Left renal pelvis (tissue), 4 donors: ENCODE results near the gene EHD1. TPM values are rescaled to one million over a fixed set of nuclear protein-coding genes. Genes with fewer than 3 reads are reported as not detected.

Source experiments
- DNase-seq, 4 donors: peaks; one replicate each; pipeline ENCODE4 v3.0.0-alpha.2; 2013; ENCODE audit warnings: low read depth in 4 of 4, low spot score in 3 of 4
- polyA plus RNA-seq, 4 donors: library from polyadenylated mRNA; unstranded; fragments of 120-200 nt; gene quantifications; one replicate each; pipeline ENCODE4 v1.2.1, GENCODE V29; 2013; ENCODE audit not compliant: insufficient read length in 4 of 4

Gene EHD1
- polyA plus RNA-seq, 4 donors, result 48.7 to 68.8 (median 58.5) TPM

GRCh38 chr11:64910451-64911093 is 32.2 kb upstream of the EHD1 start:
- no peak for DNase-seq

DNA sequence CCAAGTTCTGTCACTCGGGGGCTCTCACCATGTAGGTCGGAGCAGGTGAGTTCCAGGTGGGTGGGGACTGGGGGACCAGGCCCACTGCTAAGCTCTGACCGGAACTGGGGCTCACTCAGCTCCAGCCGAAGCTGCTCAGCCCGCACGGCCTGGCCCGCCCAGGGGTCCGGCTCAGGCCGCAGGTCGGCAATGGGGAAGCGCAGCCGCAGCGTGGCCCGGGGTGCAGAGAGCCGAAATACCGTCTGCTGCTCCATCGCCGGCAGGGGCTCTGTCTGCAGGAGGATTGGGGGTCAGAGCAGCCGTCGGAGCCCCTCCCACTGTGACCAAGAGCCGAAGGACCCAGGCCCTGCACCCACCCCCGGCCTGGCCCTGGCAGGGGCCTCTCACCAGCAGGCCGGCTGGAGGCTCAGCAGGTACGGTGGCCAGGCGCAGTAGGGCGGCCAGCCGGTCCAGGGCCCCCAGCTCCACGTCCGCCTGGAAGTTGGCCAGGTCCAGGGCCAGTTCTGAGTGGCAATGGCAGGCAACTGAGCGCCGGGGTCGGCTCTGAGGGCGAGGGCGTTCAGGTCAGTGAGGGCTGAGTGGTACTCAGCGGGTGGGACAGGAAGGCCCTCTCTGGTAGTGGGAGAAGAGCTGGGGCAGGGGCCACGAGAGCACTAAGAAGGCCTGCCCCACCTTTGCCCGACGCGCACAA is 31.4 kb upstream of the EHD1 start:
- no peak for DNase-seq

DNA sequence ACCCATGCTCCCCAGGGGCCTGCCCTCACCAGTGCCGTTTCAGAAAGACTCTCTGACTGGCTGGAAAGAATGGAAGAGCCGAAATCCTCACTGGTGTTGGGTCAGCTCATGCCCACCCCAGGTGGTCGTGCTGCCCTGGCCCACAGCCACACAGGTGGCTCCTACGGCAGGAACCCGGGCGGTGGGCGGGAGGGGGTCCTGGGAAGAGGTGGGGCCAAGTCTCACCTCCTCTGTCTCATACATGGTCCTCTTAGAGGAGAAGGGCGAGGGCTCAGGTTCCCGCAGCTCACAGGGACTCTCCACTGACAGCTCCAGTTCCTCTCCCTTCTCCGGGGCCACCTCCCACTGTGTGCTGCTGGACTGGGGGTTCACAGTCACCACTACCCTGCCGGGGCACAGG is 30.3 kb upstream of the EHD1 start:
- DNase-seq, result no peak

- no peak for DNase-seq
Observed at GRCh38 chr11:64906314-64906635, 27.9 kb upstream of the EHD1 start.

- DNase-seq, result no peak
Observed at GRCh38 chr11:64905516-64906313, 27.3 kb upstream of the EHD1 start.

DNA sequence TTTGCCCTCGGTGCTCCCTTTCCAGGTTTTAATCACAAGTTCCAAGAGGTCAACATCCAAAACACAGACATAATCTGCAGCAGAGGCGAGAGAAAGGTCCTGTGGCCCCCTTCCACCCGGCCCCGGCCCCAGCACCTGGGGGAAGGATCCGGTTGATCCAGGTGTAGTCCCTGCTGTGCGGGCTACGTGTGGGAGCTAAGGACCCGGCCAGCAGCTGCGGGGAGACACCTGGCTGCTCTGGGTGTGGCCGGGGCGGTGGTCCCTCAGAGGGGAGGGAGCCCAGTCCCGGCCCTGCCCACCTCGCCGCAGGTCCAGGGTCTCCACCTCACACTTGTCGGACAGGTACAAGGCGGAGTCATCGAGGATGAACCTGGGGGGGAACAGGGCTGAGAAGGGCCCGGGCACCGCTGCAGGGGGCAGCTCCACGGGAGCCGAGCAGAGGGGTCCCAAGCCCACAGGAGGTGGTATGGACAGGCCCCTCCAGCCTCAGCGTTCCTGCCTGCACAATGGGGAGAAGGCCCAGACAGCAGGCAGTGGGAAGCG is 24.9 kb upstream of the EHD1 start:
- DNase-seq, result no peak

GRCh38 chr11:64902102-64902900 is 23.9 kb upstream of the EHD1 start:
- DNase-seq, result no peak

- no peak for DNase-seq
Observed at GRCh38 chr11:64900774-64901173, 22.4 kb upstream of the EHD1 start.

DNA sequence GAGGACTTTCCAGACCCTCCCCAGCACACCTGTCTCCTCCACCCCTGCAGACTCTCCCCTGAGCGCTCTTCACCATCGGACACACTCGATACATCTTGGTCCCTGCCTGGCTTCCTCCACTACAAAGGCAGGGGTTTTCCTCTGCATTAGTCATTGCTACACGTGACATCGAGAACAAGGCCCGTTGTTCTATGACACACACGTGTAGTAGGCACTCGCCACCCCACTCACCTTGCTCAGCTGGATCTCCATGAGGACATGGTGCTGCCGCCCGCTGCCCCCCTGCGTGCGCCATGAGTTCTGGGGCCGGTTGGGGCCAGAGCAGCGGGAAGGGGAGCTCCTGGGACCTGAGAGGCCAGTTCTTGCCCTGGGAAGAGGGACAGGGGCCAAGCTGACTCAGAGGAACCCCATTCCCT is 21.9 kb upstream of the EHD1 start:
- DNase-seq, result no peak

GRCh38 chr11:64898541-64898940 is 20.1 kb upstream of the EHD1 start:
- no peak for DNase-seq

DNA sequence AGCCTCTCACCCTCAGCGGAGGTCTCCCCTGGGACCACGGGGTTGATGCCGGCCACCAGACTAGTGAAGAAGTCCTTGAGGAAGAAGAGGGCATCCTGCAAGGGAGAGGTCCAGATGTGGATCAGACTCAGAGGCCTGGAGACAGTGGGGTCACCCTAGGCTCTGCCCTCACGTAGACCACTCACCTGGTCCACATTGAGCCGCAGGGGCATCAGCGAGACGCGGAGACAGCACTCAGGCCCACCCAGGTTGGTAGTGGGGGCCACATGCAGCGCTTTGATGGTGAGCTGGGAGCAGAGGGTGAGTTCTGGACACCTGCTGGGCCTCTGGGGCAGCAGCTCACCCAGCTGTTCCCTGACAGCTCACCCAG is 19.6 kb upstream of the EHD1 start:
- no peak for DNase-seq

GRCh38 chr11:64897381-64898075 is 19.1 kb upstream of the EHD1 start:
- DNase-seq, result no peak

DNA sequence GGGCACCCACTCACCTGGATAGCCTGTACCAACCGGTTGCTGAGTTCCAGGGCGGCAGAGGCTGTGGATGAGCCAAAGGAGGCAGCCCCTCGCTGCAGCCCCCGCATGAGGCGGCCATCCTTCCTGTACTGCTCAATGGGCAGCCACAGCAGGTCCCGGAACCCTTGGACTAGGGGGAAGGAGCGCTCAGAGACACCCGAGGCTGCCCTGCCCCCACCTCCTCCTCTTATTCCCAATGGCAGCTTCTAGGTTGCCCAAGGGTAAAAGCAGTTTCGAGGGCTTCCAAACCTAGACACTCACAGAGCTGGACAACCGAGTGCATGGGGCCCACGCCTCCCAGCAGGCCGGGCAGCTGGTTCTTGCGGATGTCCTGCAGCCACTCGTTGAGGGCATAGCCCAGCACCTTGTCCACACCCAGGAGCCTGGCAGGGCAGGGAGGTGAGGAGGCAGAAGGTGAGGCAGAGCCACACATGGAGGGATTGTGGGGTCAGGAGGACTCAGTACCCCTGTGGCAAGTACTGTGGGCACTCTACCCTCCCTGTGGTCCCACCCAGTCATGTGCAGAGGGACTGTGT is 18.1 kb upstream of the EHD1 start:
- DNase-seq, result no peak

DNA sequence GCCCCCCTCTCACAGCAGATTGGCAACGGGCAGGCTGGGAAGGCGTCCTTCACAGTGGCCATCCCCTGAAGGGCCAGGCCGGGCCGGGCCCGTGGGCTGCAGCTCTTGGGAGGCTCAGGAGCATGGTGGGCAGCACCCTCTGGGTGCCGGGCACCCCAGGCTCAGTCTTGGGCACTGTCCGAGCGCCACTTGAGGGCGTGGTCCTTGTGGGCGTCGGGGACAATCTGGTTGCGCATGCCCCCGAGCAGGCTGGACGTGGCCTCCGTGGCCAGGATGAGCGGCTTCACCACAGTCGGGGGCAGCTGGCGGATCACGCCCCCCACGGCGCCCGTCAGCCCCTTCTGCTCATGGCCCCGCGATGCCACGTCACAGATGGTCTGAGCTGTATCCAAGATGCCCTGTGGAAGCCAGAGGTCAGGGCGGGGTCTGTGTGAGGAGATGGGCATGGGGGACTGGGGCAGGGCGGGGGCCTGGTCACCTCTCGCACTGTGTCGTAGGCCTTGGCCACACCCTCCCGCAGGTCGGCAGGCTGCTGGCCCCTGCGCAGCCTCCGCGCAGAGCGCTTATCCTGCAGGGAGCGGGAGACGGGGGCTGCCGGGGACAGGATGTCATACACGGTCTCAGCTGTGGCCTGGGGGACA is 16.5 kb upstream of the EHD1 start:
- DNase-seq, result no peak

DNA sequence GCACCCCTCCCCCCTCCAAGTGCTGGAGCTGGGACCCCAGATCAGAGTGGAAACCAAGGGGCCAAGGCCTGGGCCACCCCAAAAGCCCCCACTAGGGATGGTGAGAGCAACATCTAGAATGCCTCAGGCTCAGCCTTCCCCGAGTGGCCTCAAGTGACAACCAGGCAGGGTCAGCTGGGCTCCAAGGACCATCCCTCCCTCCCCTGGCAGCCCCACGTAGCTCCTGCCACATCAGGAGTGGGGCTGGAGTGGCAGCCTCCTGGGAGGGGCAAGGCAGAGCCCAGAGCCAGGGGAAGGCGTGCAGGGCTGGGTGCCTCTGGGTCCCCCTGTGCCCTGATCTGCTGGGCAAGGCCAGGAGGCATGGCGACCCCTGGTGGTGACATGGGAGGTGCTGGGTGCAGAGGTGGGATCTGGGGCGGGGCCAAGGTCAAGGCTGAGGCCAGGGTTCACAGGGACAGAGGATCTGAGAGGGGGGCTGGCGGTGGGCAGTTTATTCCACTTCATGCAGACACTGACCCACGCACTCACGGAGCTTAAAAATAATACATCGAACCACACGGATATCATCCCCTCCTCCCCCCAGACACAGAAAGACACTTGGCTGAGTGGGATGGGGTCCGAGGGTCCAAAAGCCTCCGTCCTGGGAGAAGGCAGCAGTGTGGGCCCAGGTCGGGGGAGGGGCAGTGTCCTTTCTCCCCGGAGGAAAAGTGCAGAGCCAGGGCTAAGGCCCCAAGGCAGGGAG is 15.8 kb upstream of the EHD1 start:
- no peak for DNase-seq

DNA sequence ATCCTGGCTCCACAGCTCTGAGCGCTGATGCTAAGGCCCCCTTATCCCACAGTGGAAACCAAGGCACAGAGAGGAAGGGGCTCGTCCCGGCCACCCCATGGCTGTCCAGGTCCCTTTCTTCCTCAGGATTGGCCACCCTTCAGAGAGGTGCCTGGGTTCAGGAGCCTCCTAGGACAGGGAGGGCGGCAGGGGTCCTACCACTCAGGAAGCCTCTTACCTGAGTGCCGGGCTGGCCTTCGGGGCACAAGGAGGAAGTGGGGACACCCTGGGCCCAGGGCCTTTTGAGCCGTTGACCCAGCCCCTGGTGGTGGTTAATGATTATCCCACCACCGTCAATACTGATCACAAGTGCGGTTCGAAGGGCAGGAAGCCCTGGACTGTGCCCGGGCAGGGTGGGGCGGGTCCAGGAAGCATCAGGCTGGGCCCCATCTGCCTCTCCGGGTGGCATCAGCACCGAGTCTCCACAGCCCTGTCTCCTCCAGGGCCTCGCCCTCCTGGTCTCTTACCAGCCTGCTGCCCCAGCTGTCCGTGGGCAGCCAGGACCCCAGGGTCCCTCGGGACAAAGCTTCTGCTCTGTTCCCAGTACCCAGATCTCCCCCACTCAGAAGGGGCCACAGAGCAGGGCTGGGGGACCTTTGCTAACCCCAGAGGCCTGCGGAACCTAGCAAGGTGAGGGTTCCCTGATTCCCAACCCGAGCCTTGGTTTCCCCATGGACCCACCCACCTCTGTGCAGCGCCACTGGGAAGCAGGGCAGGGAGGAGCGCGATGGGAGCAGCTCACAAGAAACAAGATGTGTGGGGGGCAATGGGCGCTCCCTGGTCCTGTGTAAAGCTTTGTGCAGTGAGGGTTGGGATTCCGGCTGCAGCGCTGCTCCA is 15.0 kb upstream of the EHD1 start:
- DNase-seq, result no peak

- no peak for DNase-seq
Observed at GRCh38 chr11:64892838-64893193, 14.4 kb upstream of the EHD1 start.

DNA sequence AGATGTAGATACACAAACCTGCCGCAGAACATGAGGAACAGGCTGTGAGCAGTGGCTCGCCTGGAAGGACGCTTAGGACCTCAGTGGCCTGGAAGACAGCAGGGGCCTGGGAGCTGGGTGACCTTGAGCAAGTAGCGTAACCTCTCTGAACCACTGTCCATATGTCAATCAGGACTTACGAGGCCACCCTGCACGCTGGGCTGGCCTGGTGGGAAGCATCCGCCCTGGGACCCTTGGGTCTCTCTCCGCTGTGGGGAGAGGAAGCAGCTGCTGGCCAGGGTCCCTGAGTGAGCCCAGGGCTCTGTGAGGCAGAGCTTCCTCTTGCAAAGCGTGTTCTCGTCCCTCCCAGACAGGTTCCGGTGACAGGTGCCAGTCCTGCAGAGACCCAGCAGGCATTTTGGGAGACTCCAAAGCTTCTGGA is 14.0 kb upstream of the EHD1 start:
- DNase-seq, result no peak
